IMR-90 (cell line): ENCODE results near the gene EVPL. TPM values are rescaled to one million over a fixed set of nuclear protein-coding genes. Genes with fewer than 3 reads are reported as not detected.
A peak's percentile ranks its signal among the peaks of the same experiment; 100 is the strongest.

Source experiments
- ATAC-seq: fragments of 200-7000 bp; cut with Tn5 transposase; 2 replicates; pipeline ENCODE4 v1.9.1; 2020; ENCODE audit warnings: low read depth, mild to moderate bottlenecking, moderate library complexity
- BruUV-seq: library from RNA; stranded (reverse); fragments of 400-500 nt; replicated peaks from 2 replicates; lab custom pipeline; 2021; lab: Mats Ljungman, UMichigan
- CTCF ChIA-PET: fragments of 300-600 bp; formaldehyde crosslinking; extraction: SDS; loops from one replicate; lab custom pipeline; 2021; ENCODE audit warnings: antibody characterized with exemption; lab: Yijun Ruan, JAX
- POLR2A ChIA-PET: fragments of 300-600 bp; sonication (Branson Sonifier 250); formaldehyde crosslinking; loops from one replicate; lab custom pipeline; 2022; ENCODE audit warnings: antibody characterized with exemption; ENCODE audit not compliant: unreplicated experiment; lab: Charles Lee
- DNase-seq: peaks from one replicate; pipeline ENCODE4 v3.0.0; 2013
- H2AFZ ChIP-seq: replicated peaks from 2 replicates; pipeline ENCODE3; 2013; ENCODE audit warnings: low read length, mild to moderate bottlenecking; ENCODE audit not compliant: poor library complexity
- H2AK5ac ChIP-seq: 2 replicates; pipeline ENCODE4 v1.6.1; 2013; ENCODE audit warnings: low read depth, low read length, inconsistent platforms
- H2AK9ac ChIP-seq: replicated peaks from 2 replicates; pipeline ENCODE3; 2013; ENCODE audit warnings: mild to moderate bottlenecking, low read depth, low read length, moderate library complexity; ENCODE audit not compliant: poor library complexity
- H2BK120ac ChIP-seq: 2 replicates; pipeline ENCODE4 v1.6.1; 2013; ENCODE audit warnings: low read depth, low read length, inconsistent platforms
- H2BK15ac ChIP-seq: 3 replicates; pipeline ENCODE4 v1.6.1; 2013; ENCODE audit warnings: low read depth, low read length, inconsistent platforms
- H2BK20ac ChIP-seq: 2 replicates; pipeline ENCODE4 v1.6.1; 2013; ENCODE audit warnings: low read depth, mild to moderate bottlenecking, inconsistent platforms, low read length, moderate library complexity
- H2BK5ac ChIP-seq: 2 replicates; pipeline ENCODE4 v1.6.1; 2013; ENCODE audit warnings: mild to moderate bottlenecking, low read depth, low read length, inconsistent platforms; ENCODE audit not compliant: poor library complexity, severe bottlenecking
- H3K14ac ChIP-seq: replicated peaks from 2 replicates; pipeline ENCODE4 v1.6.1; 2013; ENCODE audit warnings: low read depth, low read length, inconsistent platforms
- H3K18ac ChIP-seq: 2 replicates; pipeline ENCODE4 v1.6.1; 2013; ENCODE audit warnings: low read depth, low read length, control low read depth
- H3K23ac ChIP-seq: 2 replicates; pipeline ENCODE4 v1.6.1; 2013; ENCODE audit warnings: low read depth, low read length, inconsistent platforms
- H3K27ac ChIP-seq: 2 replicates; pipeline ENCODE4 v1.5.1; 2013; ENCODE audit warnings: mild to moderate bottlenecking, control low read depth, low read length; ENCODE audit not compliant: insufficient read depth
- H3K27me3 ChIP-seq: 2 replicates; pipeline ENCODE4 v1.6.1; 2013; ENCODE audit warnings: low read length; ENCODE audit not compliant: control insufficient read depth, insufficient read depth
- H3K36me3 ChIP-seq: 2 replicates; pipeline ENCODE4 v1.6.1; 2013; ENCODE audit warnings: low read length, mixed read lengths; ENCODE audit not compliant: control insufficient read depth, insufficient read depth
- H3K4ac ChIP-seq: 2 replicates; pipeline ENCODE4 v1.6.1; 2013; ENCODE audit warnings: low read depth, low read length, inconsistent platforms
- H3K4me1 ChIP-seq: 2 replicates; pipeline ENCODE4 v1.6.1; 2013; ENCODE audit warnings: low read length, mixed read lengths; ENCODE audit not compliant: control insufficient read depth, insufficient read depth
- H3K4me2 ChIP-seq: 2 replicates; pipeline ENCODE4 v1.6.1; 2013; ENCODE audit warnings: low read depth, mild to moderate bottlenecking, control low read depth, low read length, moderate library complexity
- H3K4me3 ChIP-seq: 2 replicates; pipeline ENCODE4 v1.5.1; 2013; ENCODE audit warnings: low read depth, mild to moderate bottlenecking, control low read depth, low read length, moderate library complexity; ENCODE audit not compliant: insufficient read depth
- H3K56ac ChIP-seq: 2 replicates; pipeline ENCODE4 v1.6.1; 2013; ENCODE audit warnings: low read length, inconsistent platforms; ENCODE audit not compliant: insufficient read depth; ENCODE audit errors: extremely low read depth
- H3K79me1 ChIP-seq, 2 experiments: 2 replicates each; pipeline ENCODE4 v1.6.1; 2013; ENCODE audit warnings: low read length in 2 of 2, inconsistent platforms in 1 of 2, low read depth in 1 of 2
- H3K9ac ChIP-seq: 2 replicates; pipeline ENCODE4 v1.6.1; 2013; ENCODE audit warnings: low read depth, low read length, control low read depth
- H3K9me1 ChIP-seq: 2 replicates; pipeline ENCODE4 v1.6.1; 2013; ENCODE audit warnings: low read length, inconsistent platforms; ENCODE audit not compliant: insufficient read depth
- H3K9me3 ChIP-seq: 2 replicates; pipeline ENCODE4 v1.6.1; 2013; ENCODE audit warnings: low read length; ENCODE audit not compliant: control insufficient read depth, insufficient read depth
- H4K20me1 ChIP-seq: 2 replicates; pipeline ENCODE4 v1.6.1; 2013; ENCODE audit warnings: low read length, inconsistent platforms; ENCODE audit not compliant: insufficient read depth
- H4K5ac ChIP-seq: 2 replicates; pipeline ENCODE4 v1.6.1; 2013; ENCODE audit warnings: mild to moderate bottlenecking, low read depth, low read length, control low read depth
- H4K8ac ChIP-seq, 2 experiments: 2 replicates each; pipeline ENCODE4 v1.6.1; 2013; ENCODE audit warnings: low read depth in 2 of 2, low read length in 2 of 2, control low read depth in 1 of 2, inconsistent platforms in 1 of 2
- H4K91ac ChIP-seq: 2 replicates; pipeline ENCODE4 v1.6.1; 2013; ENCODE audit warnings: low read depth, low read length, inconsistent platforms; ENCODE audit not compliant: insufficient read depth
- BHLHE40 ChIP-seq: fragments of 150-350 bp; IDR thresholded peaks from 2 replicates; pipeline ENCODE4 v1.6.1; 2016; ENCODE audit warnings: mild to moderate bottlenecking, low read depth, low read length
- MAZ ChIP-seq: IDR thresholded peaks from 2 replicates; pipeline ENCODE4 v1.6.1; 2012; ENCODE audit warnings: low read depth, mild to moderate bottlenecking, low read length, improper control_type of control experiment, moderate library complexity, borderline replicate concordance
- RCOR1 ChIP-seq: IDR thresholded peaks from 2 replicates; pipeline ENCODE4 v1.6.1; 2012; ENCODE audit warnings: mild to moderate bottlenecking, low read length, improper control_type of control experiment; ENCODE audit not compliant: insufficient replicate concordance
- WGBS, 2 experiments: methylation state at CpG; one replicate each; pipeline versions ENCODE4 v1.1.5 to v1.1.7; 2013; ENCODE audit warnings: missing lambda C conversion rate in 2 of 2; ENCODE audit not compliant: insufficient read length in 1 of 2; ENCODE audit errors: extremely low coverage in 2 of 2; 5-methylcytosine and 5-hydroxymethylcytosine counted together
- dilution Hi-C: fragments of 300-500 bp; cut with HindIII; formaldehyde crosslinking; loops from one replicate; pipeline ENCODE4 v1.14.3; 2018; ENCODE audit warnings: low sequenced_read_pairs; ENCODE audit not compliant: unreplicated experiment
- in situ Hi-C: fragments of 300-500 bp; cut with MboI; formaldehyde crosslinking; loops from 3 replicates; pipeline ENCODE4 v1.14.3; 2019; ENCODE audit warnings: low sequenced_read_pairs, inconsistent platforms, mixed read lengths
- intact Hi-C: fragments of 100-400 bp; cut with micrococcal nuclease; formaldehyde crosslinking; loops from 2 replicates; pipeline ENCODE4 v1.10.0; 2022
- polyA plus RNA-seq, 3 experiments: library from polyadenylated mRNA; depleted of rRNA; stranded (reverse); fragments of >200 nt; gene quantifications; 2 replicates each; pipeline ENCODE4 v1.2.3, GENCODE V29; 2012; ENCODE audit warnings: low replicate concordance in 1 of 3
- total RNA-seq: library from RNA; depleted of rRNA; stranded (reverse); fragments of >200 nt; gene quantifications from 2 replicates; pipeline ENCODE4 v1.2.3, GENCODE V29; 2012
- TF ChIP-seq, protein P1 (sequence below): fragments of 150-350 bp; IDR thresholded peaks from 2 replicates; pipeline ENCODE4 v1.6.1; 2016; ENCODE audit warnings: low read depth, mild to moderate bottlenecking, low read length, moderate library complexity, borderline replicate concordance

EVPL gene
- total and polyA plus RNA-seq, 2 of the 4 experiments (the other 2 are of a cell fraction), result not detected

DNA sequence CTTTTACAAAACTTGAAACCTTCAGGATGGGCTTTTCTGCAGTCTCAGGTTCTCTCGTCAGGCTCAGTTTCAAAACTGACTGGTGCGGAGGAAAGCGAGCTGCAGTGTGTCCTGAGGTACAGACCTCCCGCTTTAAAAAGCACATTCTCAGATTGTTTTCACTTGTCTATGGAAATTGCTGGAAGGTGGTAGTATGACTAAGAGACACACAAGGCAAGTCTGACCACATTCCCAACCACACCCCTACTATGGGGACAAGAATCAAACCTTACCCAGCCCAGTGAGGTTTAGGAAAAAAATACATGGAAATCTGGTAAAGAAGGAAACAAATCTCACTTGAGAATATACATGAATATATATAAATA, 27.0 kb upstream of the EVPL start:
- no peaks in the 10 kb centered on the region for H3K9me3 ChIP-seq
- H3K4ac ChIP-seq, result peak overlapping the region; percentile 35; the same call in 1 of the 2 replicates
- no peak overlapping the region for H2AK9ac ChIP-seq
- TF ChIP-seq RCOR1 (no peak), MAZ (no peak), BHLHE40 (no peak)
- TF ChIP-seq, protein P1, sequence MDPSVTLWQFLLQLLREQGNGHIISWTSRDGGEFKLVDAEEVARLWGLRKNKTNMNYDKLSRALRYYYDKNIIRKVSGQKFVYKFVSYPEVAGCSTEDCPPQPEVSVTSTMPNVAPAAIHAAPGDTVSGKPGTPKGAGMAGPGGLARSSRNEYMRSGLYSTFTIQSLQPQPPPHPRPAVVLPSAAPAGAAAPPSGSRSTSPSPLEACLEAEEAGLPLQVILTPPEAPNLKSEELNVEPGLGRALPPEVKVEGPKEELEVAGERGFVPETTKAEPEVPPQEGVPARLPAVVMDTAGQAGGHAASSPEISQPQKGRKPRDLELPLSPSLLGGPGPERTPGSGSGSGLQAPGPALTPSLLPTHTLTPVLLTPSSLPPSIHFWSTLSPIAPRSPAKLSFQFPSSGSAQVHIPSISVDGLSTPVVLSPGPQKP, result no peak
- no peak overlapping the region for H3K56ac ChIP-seq
- peaks cover 16% of the 10 kb centered on the region for H3K9me1 ChIP-seq
- H2AFZ ChIP-seq, result peak overlapping the region; percentile 33
- H3K4me2 ChIP-seq, result no peak overlapping the region
- CTCF ChIA-PET, result interaction anchor here (0.6 kb wide), 1 partner anchor 40 kb away, joined by 3 read pairs; no protein-coding TSS in a partner anchor
- DNase-seq (peak; percentile 40), ATAC-seq (no peak)
- no peak overlapping the region for H4K5ac ChIP-seq
- no CpG with 5 or more reads among the region's 4 CpGs for WGBS, 2 experiments
- no peak overlapping the region for H2AK5ac ChIP-seq
- in situ Hi-C loops (no loop called here), dilution Hi-C loops (no loop called here), intact Hi-C loops (no loop called here)
- H4K91ac ChIP-seq, result no peak overlapping the region
- peaks cover 36% of the 10 kb centered on the region for H4K20me1 ChIP-seq
- peaks cover 3 to 60% of the 10 kb centered on the region in 2 experiments for H3K79me1 ChIP-seq
- H2BK15ac ChIP-seq, result no peak overlapping the region
- no peak overlapping the region for H4K8ac ChIP-seq
- H2BK5ac ChIP-seq, result no peak overlapping the region
- no peaks in the 10 kb centered on the region for H3K27me3 ChIP-seq
- POLR2A ChIA-PET, result no interaction called here
- no peak overlapping the region for H2BK20ac ChIP-seq
- no TSS peak for BruUV-seq
- H3K4me1 ChIP-seq, result no peaks in the 10 kb centered on the region; the same call in 1 of the 2 replicates
- H3K4me3 ChIP-seq, result no peak overlapping the region
- peaks cover 65% of the 10 kb centered on the region for H3K36me3 ChIP-seq
- no peak overlapping the region for H3K18ac ChIP-seq
- no peak overlapping the region for H3K27ac ChIP-seq
- no peak overlapping the region for H2BK120ac ChIP-seq
- H3K23ac ChIP-seq, result no peak overlapping the region
- H3K14ac ChIP-seq, result peak overlapping the region; percentile 29; the same call in 1 of the 2 replicates
- no peak overlapping the region for H3K9ac ChIP-seq
